HG02798 (cell line): ENCODE data around the gene TSPAN32.
"Not testable (repeated sequence)": the region's sequence is repeated elsewhere in the genome, so short reads cannot be mapped to it uniquely, and the experiment has no call there.

ENCODE experiments used
- ATAC-seq: cut with Tn5 transposase; IDR thresholded peaks from one replicate; pipeline ENCODE4 v1.9.1; 2021; ENCODE audit warnings: mild to moderate bottlenecking; ENCODE audit not compliant: unreplicated experiment, poor library complexity

The TSPAN32 gene

DNA sequence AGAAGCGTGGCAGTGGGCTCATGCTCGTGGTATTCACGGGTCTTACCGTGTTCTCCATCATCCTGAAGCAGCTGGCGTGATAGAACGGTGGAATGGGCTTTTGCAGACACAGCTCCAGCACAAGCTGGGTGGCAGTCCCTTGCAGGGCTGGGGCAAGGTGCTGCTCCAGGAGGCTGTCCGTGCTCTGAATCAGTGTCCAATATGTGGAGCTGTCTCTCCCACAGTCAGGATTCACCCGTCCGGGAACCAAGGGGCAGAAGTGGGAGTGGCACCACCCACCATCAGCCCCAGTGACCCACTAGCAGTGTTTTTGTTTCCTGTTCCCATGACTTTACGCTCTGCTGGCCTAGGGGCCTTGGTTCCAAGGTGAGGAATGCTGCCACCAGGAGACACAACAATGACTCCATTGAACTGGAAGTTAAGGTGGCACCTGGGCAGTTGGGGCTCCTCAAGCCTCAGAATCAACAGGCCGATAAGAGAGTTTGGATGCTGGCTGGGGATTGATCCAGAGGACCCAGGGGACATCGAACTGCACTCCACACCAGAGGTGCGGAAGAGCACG, 58.3 kb downstream of the TSPAN32 start:
- no peak for ATAC-seq

DNA sequence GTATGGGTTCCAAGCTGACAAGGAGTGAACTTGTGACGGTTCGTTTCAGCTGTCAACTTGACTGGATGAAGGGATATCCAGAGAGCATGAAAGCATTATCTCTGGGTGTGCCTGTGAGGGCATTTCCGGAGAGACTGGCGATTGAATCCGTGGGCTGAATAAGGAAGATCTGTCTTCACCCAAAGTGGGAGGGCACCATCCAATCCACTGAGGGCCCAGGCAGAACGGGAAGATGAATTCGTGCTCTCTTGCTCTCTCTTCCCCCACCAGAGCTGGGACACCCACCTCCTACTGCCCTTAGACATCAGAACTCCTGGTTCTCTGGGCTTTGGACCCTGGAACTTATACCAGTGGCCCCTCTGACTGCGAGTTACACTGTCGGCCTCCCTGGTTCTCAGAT, 59.8 kb downstream of the TSPAN32 start:
- ATAC-seq = no peak

GRCh38 chr11:2362414-2362813, 60.6 kb downstream of the TSPAN32 start:
- no peak for ATAC-seq

DNA sequence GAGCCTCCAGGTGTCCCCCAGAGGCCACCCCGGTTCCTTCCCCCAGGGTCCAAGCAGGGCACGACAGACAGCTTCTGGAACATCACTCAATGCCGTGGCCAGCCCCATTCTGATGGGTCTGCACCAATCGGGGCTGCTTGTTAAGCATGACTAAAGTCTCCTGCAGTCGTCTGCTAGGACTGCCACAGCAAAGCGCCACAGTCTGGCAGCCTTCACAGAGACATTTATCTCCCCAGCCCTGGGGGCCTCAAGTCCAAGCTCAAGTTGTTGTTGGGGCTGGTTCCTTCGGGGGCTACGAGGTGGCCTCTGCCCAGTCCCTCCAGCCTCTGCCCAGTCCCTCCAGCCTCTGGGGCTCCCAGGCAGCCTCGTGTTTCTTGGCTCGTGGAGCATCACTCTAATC, 61.3 kb downstream of the TSPAN32 start:
- no peak for ATAC-seq

- ATAC-seq = no peak
Measured at GRCh38 chr11:2363577-2364370, 62.0 kb downstream of the TSPAN32 start.

GRCh38 chr11:2364386-2364785, 62.6 kb downstream of the TSPAN32 start:
- not testable (repeated sequence) for ATAC-seq

- no peak for ATAC-seq
Measured at GRCh38 chr11:2365571-2366210, 63.9 kb downstream of the TSPAN32 start.

DNA sequence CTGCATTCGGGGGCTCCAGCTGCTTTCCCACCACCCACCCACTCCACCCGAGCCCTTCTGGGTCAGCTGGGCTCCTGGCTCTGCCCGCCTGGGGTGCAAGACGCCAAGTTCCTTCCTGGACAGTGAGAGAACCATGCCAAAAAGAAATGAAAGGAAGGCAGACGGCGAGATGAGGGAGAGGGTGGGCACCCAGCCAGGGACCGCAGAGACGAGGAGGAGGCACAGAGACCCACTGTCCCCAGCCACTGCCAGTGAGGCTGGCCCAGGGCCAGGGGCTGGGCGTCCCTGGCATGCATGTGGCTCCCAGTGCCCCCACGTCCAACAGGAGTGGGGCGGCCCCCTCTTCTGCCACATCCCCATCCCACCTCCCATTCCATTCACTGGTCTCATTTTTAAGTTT, 64.5 kb downstream of the TSPAN32 start:
- ATAC-seq = no peak

- no peak for ATAC-seq
Measured at GRCh38 chr11:2366733-2367132, 64.9 kb downstream of the TSPAN32 start.

- no peak for ATAC-seq
Measured at GRCh38 chr11:2367266-2368160, 65.7 kb downstream of the TSPAN32 start.
